Keratinocyte (primary cell): Measurements from ENCODE around the gene SKOR1. TPM values are rescaled to one million over a fixed set of nuclear protein-coding genes. Genes with fewer than 3 reads are reported as not detected.

Experiments used
- DNase-seq: peaks from one replicate; pipeline ENCODE4 v3.0.0-alpha.2; 2011; ENCODE audit warnings: low read depth, missing footprints, low spot score
- FAIRE-seq: peaks from 2 replicates; lab custom pipeline; 2011; peaks lifted over from hg19 to GRCh38; lab: Jason Lieb, UNC
- H2AFZ ChIP-seq: 2 replicates; pipeline ENCODE4 v1.6.0; 2012; ENCODE audit warnings: low read length, control low read depth, inconsistent platforms; ENCODE audit not compliant: control insufficient read depth
- H3K27ac ChIP-seq: 2 replicates; pipeline ENCODE4 v1.5.1; 2011; ENCODE audit warnings: low read length; ENCODE audit not compliant: control insufficient read depth, insufficient read depth
- H3K27me3 ChIP-seq: 3 replicates; pipeline ENCODE4 v1.6.0; 2011; ENCODE audit warnings: low read length; ENCODE audit not compliant: control insufficient read depth, insufficient read depth; ENCODE audit errors: extremely low read depth
- H3K36me3 ChIP-seq, 2 experiments: 2 replicates in 1 of 2; 3 replicates in 1 of 2; pipeline ENCODE4 v1.5.1; 2011; ENCODE audit warnings: low read length in 2 of 2, mild to moderate bottlenecking in 1 of 2; ENCODE audit not compliant: control insufficient read depth in 2 of 2, insufficient read depth in 2 of 2; ENCODE audit errors: extremely low read depth in 1 of 2
- H3K4me1 ChIP-seq: 3 replicates; pipeline ENCODE4 v1.5.1; 2011; ENCODE audit warnings: low read length; ENCODE audit not compliant: control insufficient read depth, insufficient read depth; ENCODE audit errors: extremely low read depth
- H3K4me2 ChIP-seq: 3 replicates; pipeline ENCODE4 v1.6.0; 2011; ENCODE audit warnings: low read depth, low read length; ENCODE audit not compliant: control insufficient read depth, insufficient read depth; ENCODE audit errors: extremely low read depth
- H3K4me3 ChIP-seq, 3 experiments: fragments of 200-600 bp in 1 of 3; sonication (generic) in 1 of 3; 2 replicates in 2 of 3; 3 replicates in 1 of 3; pipeline ENCODE4 v1.5.1; 2011 to 2016; ENCODE audit warnings: low read length in 3 of 3, mild to moderate bottlenecking in 3 of 3, control low read depth in 2 of 3, inconsistent platforms in 1 of 3, low read depth in 1 of 3, mixed read lengths in 1 of 3, mixed run types in 1 of 3, moderate library complexity in 1 of 3; ENCODE audit not compliant: control insufficient read depth in 2 of 3, insufficient read depth in 2 of 3; ENCODE audit errors: extremely low read depth in 1 of 3
- H3K79me2 ChIP-seq: 2 replicates; pipeline ENCODE4 v1.6.0; 2012; ENCODE audit warnings: low read length; ENCODE audit not compliant: control insufficient read depth, insufficient read depth
- H3K9ac ChIP-seq: 3 replicates; pipeline ENCODE4 v1.6.0; 2011; ENCODE audit warnings: low read length; ENCODE audit not compliant: control insufficient read depth, insufficient read depth; ENCODE audit errors: extremely low read depth
- H3K9me1 ChIP-seq: 3 replicates; pipeline ENCODE4 v1.6.0; 2011; ENCODE audit warnings: low read length; ENCODE audit not compliant: control insufficient read depth, insufficient read depth; ENCODE audit errors: extremely low read depth
- H3K9me3 ChIP-seq: 2 replicates; pipeline ENCODE4 v1.5.1; 2012; ENCODE audit warnings: low read depth, low read length; ENCODE audit not compliant: control insufficient read depth
- H4K20me1 ChIP-seq: 3 replicates; pipeline ENCODE4 v1.6.0; 2011; ENCODE audit warnings: low read length; ENCODE audit not compliant: control insufficient read depth, insufficient read depth; ENCODE audit errors: extremely low read depth
- CTCF ChIP-seq, 3 experiments: IDR thresholded peaks in 1 of 3; conservative IDR thresholded peaks in 1 of 3; optimal IDR thresholded peaks in 1 of 3; 2 replicates in 2 of 3; 3 replicates in 1 of 3; pipeline versions ENCODE3 to v1.5.1; 2011; ENCODE audit warnings: low read length in 3 of 3, mild to moderate bottlenecking in 3 of 3, moderate library complexity in 2 of 3, control low read depth in 1 of 3, inconsistent platforms in 1 of 3; ENCODE audit not compliant: insufficient read depth in 2 of 3; ENCODE audit errors: extremely low read depth in 1 of 3
- EZH2 ChIP-seq: IDR thresholded peaks from one replicate; pipeline ENCODE4 v1.6.1; 2012; ENCODE audit warnings: inconsistent platforms, mild to moderate bottlenecking, low read length, moderate library complexity
- dilution Hi-C: fragments of 300-500 bp; cut with MboI; formaldehyde crosslinking; loops from one replicate; pipeline ENCODE4 v1.7.0; 2020; ENCODE audit warnings: low sequenced_read_pairs; ENCODE audit not compliant: extremely low pct_ligation_motif_present
- polyA minus RNA-seq, 3 experiments: library from RNA; depleted of rRNA, polyadenylated mRNA; stranded (reverse); fragments of >200 nt; gene quantifications; 1 replicate in 1 of 3; 2 replicates in 1 of 3; 3 replicates in 1 of 3; pipeline ENCODE4 v1.2.3, GENCODE V29; 2011
- polyA plus RNA-seq, 5 experiments: library from polyadenylated mRNA; depleted of rRNA in 3 of 5; stranded (reverse) in 3 of 5; stranded (forward) in 1 of 5; unstranded in 1 of 5; fragments of >200 nt; gene quantifications; 1 replicate in 1 of 5; 2 replicates in 3 of 5; 3 replicates in 1 of 5; pipeline versions ENCODE4 v1.2.1 to v1.2.3, GENCODE V29; 2011 to 2012; ENCODE audit warnings: missing spikeins in 2 of 5, low read depth in 1 of 5, low replicate concordance in 1 of 5

The SKOR1 gene
- polyA plus RNA-seq (0.03 TPM in 2 of 3 replicates, not detected in the other), polyA minus RNA-seq (not detected in 3 replicates)
- polyA plus RNA-seq (2011; ENCODE audit: low read depth) = not detected
- polyA plus RNA-seq (2011; cell fraction: cytosol; rRNA removed) = 0.03 TPM in 1 of 2 replicates, not detected in the other
- 0.13 TPM in 1 of 2 replicates, not detected in the other for polyA plus RNA-seq (2011; cell fraction: nucleus; rRNA removed)
- 0.03 and 0.14 TPM in 2 replicates for polyA plus RNA-seq (2012; ENCODE audit: low replicate concordance)
- not detected for polyA minus RNA-seq (2011; cell fraction: cytosol; rRNA and poly(A)+ RNA removed)
- 0.21 and 0.31 TPM in 2 replicates for polyA minus RNA-seq (2011; cell fraction: nucleus; rRNA and poly(A)+ RNA removed)

- dilution Hi-C loops = no loop called here
- H3K27ac ChIP-seq = no peak within 1 kb of the TSS
- peak within 1 kb of the TSS in 2 of 3 experiments; percentile 29 to 48 for H3K4me3 ChIP-seq
- TF ChIP-seq EZH2 = no peak
- peak within 1 kb of the TSS; percentile 62 for H3K4me2 ChIP-seq
- H3K9ac ChIP-seq = no peak within 1 kb of the TSS
- H4K20me1 ChIP-seq = peaks cover 15% of the 10 kb centered on the region
- no peaks in the 10 kb centered on the region for H3K36me3 ChIP-seq
- peaks cover 99% of the 10 kb centered on the region for H3K27me3 ChIP-seq
- no peak within 1 kb of the TSS for H2AFZ ChIP-seq
- no peak for DNase-seq
- FAIRE-seq = no peak
- H3K9me1 ChIP-seq = no peaks in the 10 kb centered on the region
- H3K9me3 ChIP-seq = no peaks in the 10 kb centered on the region
- peaks cover 7% of the 10 kb centered on the region for H3K4me1 ChIP-seq
- no peaks in the 10 kb centered on the region for H3K79me2 ChIP-seq
Measured at GRCh38 chr15:67824976-67825880, at the start of gene SKOR1. Gene SKOR1 (plus strand): TSS chr15:67825509. CDS start chr15:67825603, 94 bp downstream.

- no peaks in the 10 kb centered on the region for H3K27me3 ChIP-seq
- no peaks in the 10 kb centered on the region for H3K4me1 ChIP-seq
- no peak overlapping the region for H3K4me3 ChIP-seq
- H3K79me2 ChIP-seq = no peaks in the 10 kb centered on the region
- no peak overlapping the region for H3K27ac ChIP-seq
- H3K9me1 ChIP-seq = no peaks in the 10 kb centered on the region
- H2AFZ ChIP-seq = no peak overlapping the region
- H4K20me1 ChIP-seq = no peaks in the 10 kb centered on the region
- H3K9ac ChIP-seq = no peak overlapping the region
- no peak for TF ChIP-seq EZH2
- TF ChIP-seq CTCF (optimal IDR thresholded peaks at IDR 0.05 in 1 of 3, IDR thresholded peaks at IDR 0.05 in 1 of 3, conservative IDR thresholded peaks at IDR 0.05 in 1 of 3; ENCODE audit: extremely low read depth in 1 of 3, insufficient read depth in 2 of 3, low read length in 3 of 3) = no peak
- no peaks in the 10 kb centered on the region for H3K9me3 ChIP-seq
- H3K36me3 ChIP-seq = no peaks in the 10 kb centered on the region
- dilution Hi-C loops = no loop called here
- FAIRE-seq (no peak), DNase-seq (no peak)
- H3K4me2 ChIP-seq = no peak overlapping the region
Measured at GRCh38 chr15:67775998-67776397, 49.3 kb upstream of the SKOR1 start.
